GM04503 (cell line): Measurements from ENCODE around the gene ARHGAP20.
A peak's percentile ranks its signal among the peaks of the same experiment; 100 is the strongest.
"Not testable (repeated sequence)": the region's sequence is repeated elsewhere in the genome, so short reads cannot be mapped to it uniquely, and the experiment has no call there.

ENCODE experiments used
- DNase-seq: peaks from one replicate; pipeline ENCODE4 v3.0.0-alpha.2; 2012; ENCODE audit warnings: low read depth

ARHGAP20 gene

DNA sequence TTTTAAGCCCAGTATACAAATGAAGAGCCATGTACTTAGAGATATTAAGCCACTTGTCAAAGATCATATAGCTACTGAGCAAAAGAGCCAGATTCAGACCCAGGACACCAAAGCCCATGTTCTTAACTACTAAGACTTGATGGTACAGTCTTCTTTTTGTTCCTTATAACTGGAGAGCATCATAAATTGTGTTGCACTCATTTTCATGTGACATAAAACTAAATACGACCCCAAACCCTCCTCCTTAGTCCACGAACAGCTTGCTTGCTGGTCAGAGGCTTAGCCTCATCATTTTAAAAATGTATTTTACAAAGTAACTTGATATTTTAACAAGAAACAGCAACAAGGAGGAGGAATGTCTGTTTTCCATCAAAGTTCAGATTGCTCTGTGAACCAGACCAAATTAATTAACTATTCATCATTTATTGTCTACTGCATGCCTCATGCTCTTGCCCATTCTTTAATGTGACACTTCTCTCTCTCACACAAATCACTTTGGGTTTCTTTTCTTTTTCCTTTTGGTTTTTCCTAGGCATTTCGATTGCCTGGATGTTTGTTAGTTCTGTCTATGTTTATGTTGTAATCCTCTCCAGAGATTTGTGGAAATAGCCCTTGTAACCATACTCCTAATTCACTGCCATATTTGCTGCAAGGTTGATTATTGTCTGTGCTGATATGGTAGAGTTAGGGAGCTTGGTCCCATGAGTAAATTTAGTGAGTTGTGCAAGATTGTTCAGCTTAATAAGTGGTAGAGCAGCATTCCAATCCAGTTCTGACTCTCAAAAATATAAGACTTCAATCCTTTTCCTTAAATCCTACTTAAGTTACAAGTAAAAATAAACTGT is 8.4 kb upstream of the ARHGAP20 start:
- no peak for DNase-seq

DNA sequence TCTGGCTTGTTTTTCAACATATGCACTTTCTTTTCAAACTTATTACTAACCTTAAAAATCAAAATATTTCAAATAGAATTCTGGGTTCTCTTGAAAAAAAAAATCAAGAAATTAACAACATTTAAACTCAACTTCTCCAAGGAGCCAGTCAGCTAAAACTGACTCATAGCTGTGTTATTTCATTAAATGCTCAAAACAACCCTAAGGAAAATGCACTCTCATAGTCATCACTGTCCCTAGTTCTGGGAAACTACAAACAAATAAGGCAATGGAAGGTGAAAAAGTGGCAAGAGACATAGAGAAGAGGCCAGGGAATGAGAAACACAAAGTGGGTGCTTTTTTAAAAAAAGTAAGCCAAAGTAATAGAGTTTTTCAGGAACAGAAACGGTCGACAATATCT is 4.1 kb upstream of the ARHGAP20 start:
- no peak for DNase-seq

DNA sequence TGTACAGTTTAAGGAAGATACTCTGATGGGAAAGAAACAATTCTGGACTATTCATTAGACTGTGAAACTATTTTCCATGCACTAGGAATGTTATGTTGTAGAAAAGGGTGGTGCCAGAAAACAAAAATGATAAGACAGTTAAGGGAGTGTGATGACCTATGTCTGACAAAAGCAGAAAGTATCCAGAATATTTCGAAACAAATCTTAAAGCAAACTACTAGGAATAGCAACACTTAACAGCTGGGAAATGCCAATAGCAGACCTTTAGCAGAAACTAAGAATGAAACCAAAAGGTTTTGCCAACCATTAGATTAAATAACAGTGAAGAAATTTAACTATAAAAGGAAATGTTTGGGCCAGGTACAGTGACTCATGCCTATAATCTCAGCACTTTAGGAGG is 3.3 kb upstream of the ARHGAP20 start:
- peak; percentile 22 for DNase-seq

DNA sequence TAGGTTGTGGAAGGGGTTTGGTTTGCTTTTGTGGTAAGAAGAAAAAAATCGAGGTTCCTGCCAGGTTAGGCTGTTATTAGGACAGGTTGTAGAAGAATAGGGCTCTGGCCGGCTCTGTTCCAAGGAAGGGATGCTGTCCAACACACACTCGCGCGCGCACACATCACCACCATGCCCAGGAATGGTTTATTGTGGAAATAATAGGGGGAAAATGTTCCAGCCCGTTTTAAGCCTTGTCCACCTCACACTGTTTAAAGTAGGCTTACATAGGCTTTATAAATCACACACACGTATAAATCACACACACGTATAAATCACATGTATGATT is 1.2 kb upstream of the ARHGAP20 start:
- no peak for DNase-seq

DNA sequence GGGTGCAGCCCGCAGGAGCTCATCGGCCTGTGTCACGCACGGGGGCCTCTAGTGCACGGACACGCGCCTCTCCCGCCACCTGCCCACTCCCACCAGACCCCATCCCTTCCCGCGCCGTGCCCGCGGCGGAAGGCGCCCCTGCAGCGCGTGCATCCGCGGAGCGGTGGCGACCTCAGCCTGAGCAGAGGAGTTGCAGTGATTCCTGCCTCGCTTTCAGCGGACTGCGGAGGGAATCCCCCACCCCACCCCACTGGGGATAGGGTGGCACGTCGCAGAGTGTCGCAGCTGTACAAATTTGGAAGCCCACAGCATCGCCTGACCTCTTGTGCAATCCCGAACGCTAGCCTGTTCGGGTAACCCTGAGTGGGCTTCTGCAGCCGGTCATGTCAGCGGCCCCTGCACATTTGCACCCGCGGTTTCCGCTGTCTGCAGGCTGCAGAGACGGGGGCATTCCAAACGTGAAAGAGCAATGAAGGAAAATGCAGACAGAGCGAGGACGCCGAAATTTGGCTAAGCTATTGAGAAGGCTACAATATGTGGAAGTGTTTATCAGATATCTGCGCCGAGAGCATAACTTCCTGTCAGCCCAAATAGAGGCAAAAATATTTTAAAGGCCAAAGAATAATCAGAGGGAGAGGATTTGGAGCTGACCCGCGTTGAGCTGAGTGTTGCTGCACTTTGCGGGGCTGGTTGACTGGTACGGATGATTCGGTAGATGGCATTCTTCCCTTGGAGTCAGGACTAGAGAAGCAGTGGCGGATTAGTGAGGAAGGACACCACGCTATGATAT is 617 bp upstream of the ARHGAP20 start:
- no peak for DNase-seq

DNA sequence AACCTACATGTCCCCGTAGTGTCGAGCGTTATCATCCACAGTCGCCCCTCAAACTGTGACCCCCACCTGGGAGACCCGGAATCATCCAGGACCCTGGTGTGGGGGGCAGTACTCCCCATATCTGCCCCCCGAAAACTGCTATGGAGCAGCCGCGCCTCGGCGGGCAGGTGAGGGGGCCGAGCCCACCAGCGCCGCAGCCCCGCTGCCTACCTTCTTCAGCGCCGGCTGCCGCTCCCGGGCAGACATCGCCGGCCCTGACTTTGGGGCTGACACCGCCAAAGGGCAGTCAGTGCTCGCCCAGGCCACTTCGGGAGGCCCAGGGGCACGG is 825 bp downstream of the ARHGAP20 start:
- no peak for DNase-seq

DNA sequence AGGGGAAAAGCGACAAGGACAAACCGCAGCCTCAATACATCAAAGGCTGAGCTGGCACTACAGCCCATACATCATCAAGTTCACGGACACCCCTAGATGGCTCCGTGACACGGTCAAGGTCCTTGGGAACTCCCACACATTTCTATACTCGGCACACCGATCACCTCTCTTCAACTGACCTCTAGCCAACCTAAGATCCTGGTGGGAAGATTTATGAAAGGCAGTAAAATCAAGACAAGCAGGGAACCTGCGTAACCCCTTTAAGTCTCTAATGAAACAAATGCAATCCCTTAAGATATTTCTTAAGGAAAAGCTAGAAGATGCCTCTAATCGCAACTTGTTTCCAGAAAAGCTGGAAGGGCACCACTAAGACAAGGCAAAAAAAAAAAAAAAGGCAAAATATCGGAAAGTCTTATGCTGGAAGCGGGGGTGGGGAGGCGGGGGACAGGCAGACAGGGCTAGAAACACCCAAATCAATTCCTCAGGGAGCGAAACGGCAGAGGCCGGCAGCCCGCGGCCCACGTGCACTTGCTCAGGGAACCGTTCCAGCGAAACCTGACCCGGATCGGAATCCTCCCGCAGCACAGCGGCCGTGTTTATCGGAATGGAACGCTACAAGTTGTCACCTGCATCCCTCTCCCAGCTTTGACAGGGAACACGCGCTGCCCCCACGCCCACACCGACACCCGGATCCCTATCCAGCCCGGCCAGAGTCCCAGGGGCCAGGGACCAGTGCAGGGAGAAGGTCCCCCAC is 1.4 kb downstream of the ARHGAP20 start:
- DNase-seq = no peak

DNA sequence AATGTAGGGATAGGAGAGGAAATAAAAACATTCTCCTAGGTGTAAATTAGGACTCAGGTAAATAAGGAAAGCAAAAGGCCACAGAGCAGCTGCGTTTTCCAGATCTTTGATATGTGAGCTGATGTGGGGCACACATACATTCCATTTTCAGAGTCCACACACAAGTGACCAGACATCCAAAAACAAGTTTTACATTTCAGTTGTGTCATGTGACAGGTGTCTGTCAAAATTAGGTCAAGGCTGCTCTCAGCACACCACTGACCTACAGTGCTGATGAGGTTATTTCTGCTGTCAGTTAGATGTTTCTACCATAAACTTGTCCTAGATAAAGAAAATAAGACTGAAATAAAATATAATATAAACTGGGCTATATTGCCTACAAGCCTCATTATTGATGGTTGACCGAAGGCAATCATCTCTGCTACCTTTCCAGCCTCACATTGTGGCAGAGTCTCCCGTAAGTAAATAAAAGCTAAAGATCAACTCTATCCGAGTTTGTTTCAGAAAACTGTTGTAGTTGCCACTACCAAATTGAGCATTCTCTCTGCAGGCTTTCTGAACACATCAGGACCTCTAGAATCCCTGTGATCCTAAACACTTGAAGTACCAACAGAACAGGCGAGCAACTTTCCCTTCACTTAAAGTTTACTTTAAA is 7.9 kb downstream of the ARHGAP20 start:
- DNase-seq = no peak

DNA sequence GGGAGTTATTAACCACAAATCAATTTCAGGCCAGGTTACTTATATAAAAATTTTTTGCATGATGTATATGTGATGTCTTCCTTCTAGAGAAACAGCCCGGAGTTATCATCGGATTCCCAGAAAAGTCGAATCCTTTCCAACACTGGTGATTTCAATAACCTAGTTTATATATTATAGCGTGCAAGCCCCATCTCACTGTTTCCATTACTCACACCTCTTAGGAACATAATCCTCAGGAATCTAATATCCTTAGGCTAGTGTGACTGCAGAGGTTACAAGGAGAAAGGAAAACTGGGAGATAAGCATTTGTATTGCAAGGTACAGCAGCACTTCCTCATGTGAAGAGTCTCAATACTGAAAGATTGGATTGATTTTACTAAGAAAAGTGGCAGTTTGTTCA is 20.3 kb downstream of the ARHGAP20 start:
- no peak for DNase-seq

DNA sequence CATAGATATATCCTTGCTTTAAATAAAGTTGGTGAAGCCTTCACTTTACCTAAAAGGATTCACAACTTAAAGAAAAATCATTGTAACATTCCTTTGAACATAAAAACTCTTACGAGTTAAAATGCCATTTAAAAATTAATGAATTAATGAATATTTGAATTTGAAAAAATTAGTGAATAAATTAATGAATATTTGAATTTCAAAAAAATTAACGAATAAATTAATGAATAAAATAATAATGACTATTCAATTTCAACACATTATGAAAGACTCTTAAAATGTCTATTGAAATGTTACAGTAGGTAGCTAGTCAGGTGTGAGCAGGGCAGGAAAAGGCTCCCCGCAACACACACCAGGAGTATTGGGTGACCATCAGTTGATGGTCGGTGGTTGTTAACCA is 22.9 kb downstream of the ARHGAP20 start:
- DNase-seq = no peak

DNA sequence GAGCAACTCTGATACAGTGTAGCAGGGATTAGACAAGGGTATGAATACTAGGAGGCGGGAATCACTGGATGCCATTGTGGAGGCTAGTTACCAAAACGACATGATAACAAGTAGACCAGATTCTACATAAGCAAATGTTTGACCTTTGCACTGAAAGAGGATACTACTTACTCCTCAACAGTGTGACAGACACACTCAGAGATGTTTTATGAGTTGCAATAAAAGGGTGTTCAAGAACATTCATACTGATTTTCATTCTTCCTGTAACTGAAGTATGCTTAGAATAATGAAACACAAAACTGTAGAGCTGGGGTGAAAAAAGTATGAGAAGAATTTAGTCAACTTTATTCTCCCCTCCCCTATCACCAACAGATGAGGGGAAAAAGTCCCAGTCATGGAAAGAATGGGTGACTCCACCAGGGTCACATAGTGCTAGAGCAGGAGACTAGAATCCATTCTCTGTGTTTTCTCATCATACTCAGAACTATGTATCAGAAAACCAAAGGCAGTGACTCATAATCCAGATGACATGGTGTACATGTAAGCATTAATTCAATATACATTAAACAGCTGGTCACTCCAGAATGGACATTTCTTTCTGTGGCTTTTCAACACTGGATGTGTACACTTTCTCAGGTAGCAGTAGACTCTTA is 32.8 kb downstream of the ARHGAP20 start:
- DNase-seq = no peak

DNA sequence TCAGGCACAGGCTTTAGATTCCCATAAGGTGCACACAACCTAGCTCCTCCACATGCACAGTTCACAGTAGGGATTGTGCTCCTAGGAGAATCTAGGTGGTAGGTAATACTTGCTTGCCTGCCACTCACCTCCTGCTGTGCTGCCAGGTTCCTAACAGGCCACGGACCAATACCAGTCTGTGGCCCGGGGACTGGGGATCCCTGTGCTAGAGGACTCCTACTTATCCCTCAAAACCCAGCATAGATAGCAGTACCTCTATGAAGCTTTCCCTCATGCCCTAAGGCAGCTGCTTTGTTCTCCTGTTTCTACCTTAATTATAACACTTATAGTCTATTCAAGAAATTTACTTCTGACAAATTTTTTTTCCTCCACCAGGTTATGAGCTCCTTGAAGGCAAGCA is 36.7 kb downstream of the ARHGAP20 start:
- DNase-seq = no peak

DNA sequence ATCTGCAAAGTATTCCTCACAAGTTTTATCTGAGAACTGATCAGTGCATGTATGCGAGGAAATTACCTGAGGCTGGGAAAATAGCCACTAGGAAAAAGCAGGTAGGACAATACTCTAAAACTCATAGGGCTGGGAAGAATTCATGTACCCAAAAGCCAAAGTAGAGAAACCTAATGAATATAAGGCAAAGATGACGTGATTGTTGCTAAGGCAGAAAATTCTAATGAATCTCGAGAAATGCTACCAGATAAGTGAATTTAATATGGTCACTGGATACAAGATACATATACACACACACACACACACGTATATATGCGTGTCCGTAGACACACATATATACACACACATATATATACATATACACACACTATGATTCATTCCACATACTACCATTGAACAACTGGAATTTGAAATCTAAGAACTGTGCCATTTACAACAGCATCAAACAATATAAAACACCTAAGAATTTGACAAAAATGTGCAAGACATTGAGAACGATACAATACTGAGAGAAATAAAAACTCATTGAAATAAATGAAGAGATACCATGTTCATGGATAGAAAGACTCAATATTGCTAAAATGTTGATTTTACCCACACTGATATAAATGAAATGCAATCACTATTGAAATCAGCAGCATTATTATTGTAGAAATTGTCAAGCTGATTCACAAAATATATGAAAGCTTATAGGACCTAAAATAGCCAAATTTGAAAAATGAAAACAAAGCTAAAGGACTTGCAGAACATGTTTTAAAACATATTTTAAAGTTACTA is 46.4 kb downstream of the ARHGAP20 start:
- DNase-seq = no peak

DNA sequence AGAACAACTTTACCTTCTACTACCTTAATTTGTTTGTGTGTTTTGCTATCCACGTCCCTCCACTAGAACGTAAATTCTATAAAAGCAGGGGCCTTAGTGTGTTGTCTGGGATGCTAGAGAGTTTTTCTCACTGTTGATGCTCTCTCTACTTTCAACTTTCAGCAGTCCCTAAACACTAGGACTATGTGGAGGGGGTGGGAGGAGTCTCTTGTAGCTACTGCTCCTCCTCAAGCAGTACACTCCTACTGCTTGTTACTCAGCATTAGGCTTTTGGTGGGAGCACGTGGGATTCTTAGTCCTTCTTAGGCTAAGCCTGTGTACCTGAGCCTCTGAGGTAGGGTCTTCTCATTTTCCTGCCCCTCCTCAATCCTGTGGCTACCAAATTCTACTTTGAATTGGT is 56.3 kb downstream of the ARHGAP20 start:
- DNase-seq = no peak

DNA sequence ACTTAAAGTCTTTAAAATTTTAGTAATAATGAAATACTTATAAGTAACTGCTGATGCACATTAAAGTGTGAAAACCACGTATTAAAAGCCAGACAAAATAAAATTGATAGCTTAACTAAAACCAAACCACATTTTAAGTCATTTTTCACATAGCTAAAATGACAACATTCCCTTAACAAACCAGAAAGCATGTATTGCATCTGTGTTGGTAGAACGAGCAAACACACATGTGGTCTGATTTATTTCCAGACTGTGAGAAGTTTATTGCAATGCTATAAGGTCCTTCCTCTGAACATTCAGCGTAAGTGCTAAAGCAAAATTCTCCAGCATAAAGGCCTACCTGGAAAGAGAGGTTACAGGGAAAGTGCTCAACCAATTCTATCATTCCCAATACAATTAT is 57.8 kb downstream of the ARHGAP20 start:
- DNase-seq = no peak

DNA sequence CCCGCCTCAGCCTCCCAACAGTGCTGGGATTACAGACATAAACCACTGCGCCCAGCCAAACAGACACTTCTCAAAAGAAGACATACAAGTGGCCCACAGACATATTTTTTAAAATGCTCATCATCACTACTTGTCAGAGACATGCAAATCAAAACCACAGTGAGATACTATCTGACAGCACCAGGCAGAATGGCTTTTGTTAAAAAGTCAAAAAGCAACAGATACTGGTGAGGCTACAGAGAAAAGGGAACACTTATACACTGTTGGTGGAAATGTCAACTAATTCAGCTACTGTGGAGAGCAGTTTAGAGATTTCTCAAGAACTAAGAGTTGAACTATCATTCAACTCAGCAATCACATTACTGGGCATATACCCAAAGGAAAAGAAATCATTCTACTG is 67.0 kb downstream of the ARHGAP20 start:
- DNase-seq = no peak

DNA sequence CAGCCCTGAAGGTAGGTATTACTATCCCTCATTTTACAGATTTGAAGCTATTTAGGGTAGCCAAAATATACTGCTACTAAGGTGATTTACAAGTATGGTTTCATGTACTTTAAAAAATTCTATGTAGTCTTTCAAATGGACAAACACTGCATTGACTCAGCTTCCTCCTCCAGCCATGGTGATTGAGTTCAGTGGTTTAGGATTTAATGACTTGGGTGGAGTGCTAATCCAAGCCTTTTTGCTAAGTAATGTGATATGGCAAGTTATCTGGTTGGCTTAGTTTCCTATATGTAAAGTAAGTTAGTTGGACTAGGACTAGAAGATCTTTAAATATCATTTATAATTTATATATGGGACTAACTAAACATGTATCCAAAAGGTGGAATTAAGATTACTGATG is 77.9 kb downstream of the ARHGAP20 start:
- DNase-seq = no peak

DNA sequence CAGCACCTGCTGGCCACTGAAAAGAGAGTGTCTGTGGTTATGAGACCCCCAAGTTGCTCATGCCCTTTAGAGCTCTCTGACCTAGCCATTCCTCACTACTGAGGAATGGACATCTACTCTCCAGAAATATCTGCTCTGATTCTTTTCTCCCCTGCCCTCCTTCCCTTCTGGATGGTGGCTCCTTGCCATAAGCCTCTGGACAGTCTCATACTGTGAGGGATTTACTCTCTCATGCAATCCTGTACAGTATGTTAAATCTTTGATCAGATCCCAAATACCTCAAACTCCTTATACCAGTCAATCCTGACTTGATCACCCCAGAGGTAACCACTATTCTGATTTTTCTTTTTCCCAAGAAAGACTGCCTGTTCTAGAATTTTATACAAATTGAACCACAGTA is 80.7 kb downstream of the ARHGAP20 start:
- no peak for DNase-seq

DNA sequence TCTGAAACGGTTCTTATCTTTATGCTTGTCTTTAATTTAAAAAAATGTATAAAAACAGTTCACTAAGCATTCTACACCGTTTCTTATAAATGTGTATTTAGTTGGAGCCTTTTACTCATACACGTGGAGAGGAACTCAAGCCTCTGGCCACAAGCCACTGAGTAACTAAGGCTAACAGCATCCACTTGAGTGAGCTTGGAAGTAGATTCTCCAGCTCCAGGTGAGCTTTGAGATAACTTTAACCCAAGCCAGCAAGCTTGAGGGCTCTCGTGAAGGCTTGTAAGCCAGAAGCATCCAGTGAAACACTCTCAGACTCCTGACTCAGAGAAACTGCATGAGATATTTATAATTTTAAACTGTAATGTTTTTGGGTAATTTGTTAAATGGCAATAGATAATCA is 82.6 kb downstream of the ARHGAP20 start:
- DNase-seq = no peak

DNA sequence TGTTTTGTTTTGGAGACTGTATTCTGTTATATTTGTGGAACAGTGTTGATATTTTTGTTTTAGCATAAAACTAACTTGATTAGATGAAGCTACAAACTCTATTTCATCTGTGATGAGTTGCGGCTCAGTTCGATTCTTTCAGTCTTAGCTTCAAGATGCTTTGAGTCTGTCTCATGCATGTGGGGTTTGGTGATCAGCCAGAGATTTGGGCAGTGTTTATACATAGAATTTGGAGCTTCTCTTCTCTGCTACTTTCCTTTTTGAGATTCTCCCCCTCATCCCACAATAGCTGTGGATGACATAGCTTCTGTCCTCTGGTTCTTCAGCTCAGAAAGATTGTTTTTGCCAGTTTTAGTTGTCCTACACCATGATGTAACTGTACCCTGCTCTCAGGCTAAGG is 90.4 kb downstream of the ARHGAP20 start:
- no peak for DNase-seq

DNA sequence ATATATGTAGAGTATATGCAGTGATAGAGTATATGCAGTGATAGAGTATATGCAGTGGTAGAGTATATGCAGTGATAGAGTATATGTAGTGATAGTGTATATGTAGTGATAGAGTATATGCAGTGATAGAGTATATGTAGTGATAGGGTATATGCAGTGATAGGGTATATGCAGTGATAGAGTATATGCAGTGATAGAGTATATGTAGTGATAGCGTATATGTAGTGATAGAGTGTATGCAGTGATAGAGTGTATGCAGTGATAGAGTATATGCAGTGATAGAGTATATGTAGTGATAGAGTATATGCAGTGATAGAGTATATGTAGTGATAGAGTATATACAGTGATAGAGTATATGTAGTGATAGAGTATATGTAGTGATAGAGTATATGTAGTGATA is 92.9 kb downstream of the ARHGAP20 start:
- not testable (repeated sequence) for DNase-seq
